ENCODE results near the gene STON2.

- no peak for TF ChIP-seq POLR2AphosphoS5 (IDR thresholded peaks at IDR 0.05; ENCODE audit: low read depth, low read length)
- no peak for TF ChIP-seq POLR2A (IDR thresholded peaks at IDR 0.05; ENCODE audit: low read depth, low read length)
- TF ChIP-seq TAF1 (IDR thresholded peaks at IDR 0.05; ENCODE audit: borderline replicate concordance, low read depth, low read length), result no peak
These were observed 89.5 kb downstream of the STON2 start for GRCh38 chr14:81310606-81311005.

All from GM12892 (cell line).